ENCODE results near the gene GNPDA1. TPM values are rescaled to one million over a fixed set of nuclear protein-coding genes. Genes with fewer than 3 reads are reported as not detected.

Gene GNPDA1
- polyA plus RNA-seq, 3 donors: 14.6 to 47.6 (median 24.3) TPM

DNA sequence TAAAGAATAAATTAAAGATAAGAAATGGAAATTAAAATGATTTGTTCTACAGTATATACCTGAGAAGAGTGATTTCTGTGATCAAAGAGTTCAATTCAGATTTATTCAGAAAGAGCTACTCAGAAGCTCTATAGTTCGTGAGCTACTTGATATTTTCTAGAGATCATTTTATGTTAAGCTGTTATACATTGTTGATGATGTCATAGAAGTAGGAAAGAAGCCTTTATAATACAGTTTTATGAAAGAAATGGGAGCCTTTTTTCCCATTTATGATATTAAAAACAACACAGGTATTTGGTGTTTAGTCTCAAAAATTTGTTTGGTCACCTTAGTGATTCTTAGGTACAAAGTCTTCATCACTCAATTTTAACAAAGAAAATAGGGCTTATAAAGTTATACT, 23.1 kb downstream of the GNPDA1 start:
- H3K27ac Mint-ChIP-seq: no peak overlapping the region
- intact Hi-C loops (cut with micrococcal nuclease): no loop called here
- H2AFZ ChIP-seq (ENCODE audit: insufficient read depth, low read depth, low read length, poor library complexity, severe bottlenecking): no peak overlapping the region

DNA sequence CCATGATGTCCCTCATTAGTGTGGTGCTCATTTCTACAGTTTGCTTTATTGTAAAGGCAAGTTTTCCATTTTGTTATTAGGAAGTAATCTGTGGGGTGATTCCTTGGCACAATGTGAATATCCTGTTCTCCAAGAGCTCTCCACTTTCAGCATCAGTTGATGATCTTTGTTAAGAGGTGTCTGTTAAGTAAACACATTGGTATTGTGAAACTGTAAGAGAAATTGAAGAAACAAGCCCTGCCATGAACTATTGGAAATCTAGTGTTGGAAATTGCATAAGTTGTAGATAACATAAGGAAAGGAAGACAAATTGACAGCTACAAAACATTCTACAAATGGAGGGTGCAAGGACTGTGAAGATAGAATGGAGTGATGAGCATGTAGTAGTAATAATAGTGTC, 26.8 kb downstream of the GNPDA1 start:
- H3K36me3 ChIP-seq (replicated peaks in 1 of 2; ENCODE audit: control insufficient read depth in 1 of 2, insufficient read depth in 2 of 2, low read length in 2 of 2): peaks cover 83 to 94% of the 10 kb centered on the region in 2 donors

More for the DNA sequence above, 23.1 kb downstream of the GNPDA1 start:
- no CpG with 5 or more reads among the region's 1 CpG for WGBS (ENCODE audit: insufficient coverage)
- Mint-ChIP-seq H3K9me3 (no peaks in the 10 kb centered on the region), H3K36me3 (peaks cover 64 to 76% of the 10 kb centered on the region in 2 donors), H3K27me3 (ENCODE audit: low read depth in 3 of 3) (no peaks in the 10 kb centered on the region), H3K4me1 (no peaks in the 10 kb centered on the region), H3K4me3 (no peak overlapping the region)
- no peak overlapping the region for H3K4me2 ChIP-seq (replicated peaks; ENCODE audit: extremely low read depth, low read length, poor library complexity, severe bottlenecking)
- H3K9me3 ChIP-seq (replicated peaks in 1 of 2; ENCODE audit: control insufficient read depth in 1 of 2, insufficient read depth in 1 of 2, low read length in 2 of 2): no peaks in the 10 kb centered on the region
- no peak for DNase-seq
- H3K27me3 ChIP-seq (ENCODE audit: control insufficient read depth in 2 of 2, insufficient read depth in 2 of 2, low read length in 2 of 2): no peaks in the 10 kb centered on the region
- H3K27ac ChIP-seq (ENCODE audit: low read depth in 1 of 2, low read length in 2 of 2): no peak overlapping the region
- H3K4me1 ChIP-seq (ENCODE audit: control insufficient read depth in 1 of 2, insufficient read depth in 2 of 2, low read length in 2 of 2): no peaks in the 10 kb centered on the region
- H3K36me3 ChIP-seq (replicated peaks in 1 of 2; ENCODE audit: control insufficient read depth in 1 of 2, insufficient read depth in 2 of 2, low read length in 2 of 2): peaks cover 68 to 88% of the 10 kb centered on the region in 2 donors
- no peak overlapping the region for H3K9ac ChIP-seq (ENCODE audit: insufficient read depth, low read length, poor library complexity, severe bottlenecking)
- H3K4me3 ChIP-seq (replicated peaks in 1 of 3; ENCODE audit: low read depth in 2 of 3, low read length in 3 of 3): no peak overlapping the region
- H4K20me1 ChIP-seq (ENCODE audit: insufficient read depth, low read length): peaks cover 6% of the 10 kb centered on the region
- H3K79me2 ChIP-seq (ENCODE audit: insufficient read depth, low read length): no peaks in the 10 kb centered on the region
- TF ChIP-seq, protein P1, sequence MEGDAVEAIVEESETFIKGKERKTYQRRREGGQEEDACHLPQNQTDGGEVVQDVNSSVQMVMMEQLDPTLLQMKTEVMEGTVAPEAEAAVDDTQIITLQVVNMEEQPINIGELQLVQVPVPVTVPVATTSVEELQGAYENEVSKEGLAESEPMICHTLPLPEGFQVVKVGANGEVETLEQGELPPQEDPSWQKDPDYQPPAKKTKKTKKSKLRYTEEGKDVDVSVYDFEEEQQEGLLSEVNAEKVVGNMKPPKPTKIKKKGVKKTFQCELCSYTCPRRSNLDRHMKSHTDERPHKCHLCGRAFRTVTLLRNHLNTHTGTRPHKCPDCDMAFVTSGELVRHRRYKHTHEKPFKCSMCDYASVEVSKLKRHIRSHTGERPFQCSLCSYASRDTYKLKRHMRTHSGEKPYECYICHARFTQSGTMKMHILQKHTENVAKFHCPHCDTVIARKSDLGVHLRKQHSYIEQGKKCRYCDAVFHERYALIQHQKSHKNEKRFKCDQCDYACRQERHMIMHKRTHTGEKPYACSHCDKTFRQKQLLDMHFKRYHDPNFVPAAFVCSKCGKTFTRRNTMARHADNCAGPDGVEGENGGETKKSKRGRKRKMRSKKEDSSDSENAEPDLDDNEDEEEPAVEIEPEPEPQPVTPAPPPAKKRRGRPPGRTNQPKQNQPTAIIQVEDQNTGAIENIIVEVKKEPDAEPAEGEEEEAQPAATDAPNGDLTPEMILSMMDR (IDR thresholded peaks at IDR 0.05): no peak

More for the DNA sequence above, 26.8 kb downstream of the GNPDA1 start:
- Histone ChIP-seq H3K4me3 (replicated peaks in 1 of 3; ENCODE audit: low read depth in 2 of 3, low read length in 3 of 3) (no peak overlapping the region), H3K4me1 (ENCODE audit: control insufficient read depth in 1 of 2, insufficient read depth in 2 of 2, low read length in 2 of 2) (no peaks in the 10 kb centered on the region), H3K9me3 (replicated peaks in 1 of 2; ENCODE audit: control insufficient read depth in 1 of 2, insufficient read depth in 1 of 2, low read length in 2 of 2) (no peaks in the 10 kb centered on the region), H2AFZ (ENCODE audit: insufficient read depth, low read depth, low read length, poor library complexity, severe bottlenecking) (no peak overlapping the region), H3K27me3 (ENCODE audit: control insufficient read depth in 2 of 2, insufficient read depth in 2 of 2, low read length in 2 of 2) (no peaks in the 10 kb centered on the region), H4K20me1 (ENCODE audit: insufficient read depth, low read length) (no peaks in the 10 kb centered on the region), H3K79me2 (ENCODE audit: insufficient read depth, low read length) (no peaks in the 10 kb centered on the region), H3K27ac (ENCODE audit: low read depth in 1 of 2, low read length in 2 of 2) (no peak overlapping the region), H3K9ac (ENCODE audit: insufficient read depth, low read length, poor library complexity, severe bottlenecking) (no peak overlapping the region), H3K4me2 (replicated peaks; ENCODE audit: extremely low read depth, low read length, poor library complexity, severe bottlenecking) (no peak overlapping the region)
- Mint-ChIP-seq H3K27ac (peak overlapping the region in 1 of 7 donors; percentile 4), H3K4me3 (no peak overlapping the region), H3K9me3 (no peaks in the 10 kb centered on the region), H3K36me3 (peaks cover 69 to 84% of the 10 kb centered on the region in 2 donors), H3K4me1 (no peaks in the 10 kb centered on the region), H3K27me3 (ENCODE audit: low read depth in 3 of 3) (no peaks in the 10 kb centered on the region)
- no peak for DNase-seq
- TF ChIP-seq, protein P1 (IDR thresholded peaks at IDR 0.05): no peak
- intact Hi-C loops (cut with micrococcal nuclease): no loop called here
